Gastrocnemius medialis (tissue), 4 donors: ENCODE data around the gene RNF41. TPM values are rescaled to one million over a fixed set of nuclear protein-coding genes. Genes with fewer than 3 reads are reported as not detected.

Experiments used
- ATAC-seq, 2 donors: fragments of 150-250 bp; one replicate each; pipeline ENCODE4 v1.9.1; 2016
- DNase-seq, 2 donors: peaks; one replicate each; pipeline ENCODE4 v3.0.0-alpha.2; 2019
- H3K27ac ChIP-seq, 4 donors: fragments of 200-600 bp; sonication (generic); 1 replicate in 1 of 4; 2 replicates in 3 of 4; pipeline ENCODE4 v1.5.1; 2016 to 2018; ENCODE audit warnings: mild to moderate bottlenecking in 2 of 4, moderate library complexity in 1 of 4
- H3K27me3 ChIP-seq, 3 donors: fragments of 200-600 bp; sonication (generic) in 2 of 3; 1 replicate in 1 of 3; 2 replicates in 2 of 3; pipeline versions ENCODE4 v1.5.1 to v1.6.0; 2016 to 2019; ENCODE audit warnings: mild to moderate bottlenecking in 1 of 3, moderate library complexity in 1 of 3
- H3K36me3 ChIP-seq, 2 donors: fragments of 200-600 bp; sonication (generic) in 1 of 2; one replicate each; pipeline ENCODE4 v1.5.1; 2017 to 2018
- H3K4me1 ChIP-seq, 2 donors: fragments of 200-600 bp; sonication (generic) in 1 of 2; one replicate each; pipeline ENCODE4 v1.5.1; 2016 to 2017; ENCODE audit warnings: mild to moderate bottlenecking in 2 of 2
- H3K4me3 ChIP-seq, 4 donors: fragments of 200-600 bp; sonication (generic) in 3 of 4; 1 replicate in 1 of 4; 2 replicates in 3 of 4; pipeline ENCODE4 v1.5.1; 2016 to 2019; ENCODE audit warnings: mild to moderate bottlenecking in 2 of 4
- H3K9me3 ChIP-seq, 3 donors: fragments of 200-600 bp; sonication (generic) in 2 of 3; 1 replicate in 1 of 3; 2 replicates in 2 of 3; pipeline ENCODE4 v1.5.1; 2016 to 2019
- POLR2A ChIP-seq, 2 donors: fragments of 450-650 bp; IDR thresholded peaks; one replicate each; pipeline ENCODE4 v1.6.1; 2017; ENCODE audit warnings: antibody characterized with exemption in 2 of 2, mild to moderate bottlenecking in 2 of 2, moderate library complexity in 2 of 2
- in situ Hi-C, 4 donors: fragments of 200-750 bp; cut with MboI; loops; one replicate each; pipeline versions ENCODE4 v1.15.0 to v1.8.0; 2017; ENCODE audit warnings: low sequenced_read_pairs in 4 of 4
- intact Hi-C: fragments of 100-400 bp; cut with DNase I; formaldehyde crosslinking; loops from one replicate; pipeline ENCODE4 v1.15.1; 2023; ENCODE audit warnings: low total_unique reads
- total RNA-seq, 4 donors: library from RNA; depleted of rRNA; stranded (reverse); fragments of >200 nt; gene quantifications; one replicate each; pipeline versions ENCODE4 v1.1.0 to v1.2.3, GENCODE V29; 2016
- TF ChIP-seq, protein P1 (sequence below), 5 experiments: fragments of 450-650 bp in 3 of 5; fragments of 200-600 bp in 2 of 5; sonication (generic) in 2 of 5; IDR thresholded peaks in 4 of 5; conservative IDR thresholded peaks in 1 of 5; 1 replicate in 4 of 5; 2 replicates in 1 of 5; pipeline ENCODE4 v1.5.1; 2016 to 2019; ENCODE audit warnings: antibody characterized with exemption in 5 of 5, mild to moderate bottlenecking in 3 of 5, moderate library complexity in 3 of 5

RNF41 gene
- total RNA-seq, 4 donors from 2014 or later, result 46.5 to 58.9 (median 54.8) TPM

DNA sequence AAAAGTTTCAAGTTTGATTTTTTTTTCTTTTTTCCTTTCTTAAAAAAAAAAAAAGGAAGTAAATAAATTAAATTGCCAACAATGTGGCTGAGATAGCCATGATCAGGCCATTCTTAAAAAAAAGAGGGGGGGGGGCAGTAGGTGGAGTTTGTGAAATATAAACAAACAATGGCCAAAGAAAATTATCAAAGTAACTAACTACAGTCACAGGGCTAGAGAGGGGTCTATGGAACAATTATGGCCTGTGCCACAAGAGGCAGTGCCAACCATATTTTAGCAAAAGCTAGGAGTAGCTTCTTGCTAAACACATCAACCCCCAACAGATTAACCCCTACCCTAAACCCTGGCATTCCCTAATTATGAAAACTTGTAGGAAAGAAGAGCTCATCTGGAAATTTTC, 16.3 kb downstream of the RNF41 start:
- ATAC-seq, result no peak
- DNase-seq, result no peak
- no peak overlapping the region for H3K27ac ChIP-seq
- no peaks in the 10 kb centered on the region for H3K9me3 ChIP-seq
- peaks cover 0 to 13% of the 10 kb centered on the region in 2 donors for H3K4me1 ChIP-seq
- TF ChIP-seq POLR2A (IDR thresholded peaks at IDR 0.05), result no peak
- TF ChIP-seq, protein P1, sequence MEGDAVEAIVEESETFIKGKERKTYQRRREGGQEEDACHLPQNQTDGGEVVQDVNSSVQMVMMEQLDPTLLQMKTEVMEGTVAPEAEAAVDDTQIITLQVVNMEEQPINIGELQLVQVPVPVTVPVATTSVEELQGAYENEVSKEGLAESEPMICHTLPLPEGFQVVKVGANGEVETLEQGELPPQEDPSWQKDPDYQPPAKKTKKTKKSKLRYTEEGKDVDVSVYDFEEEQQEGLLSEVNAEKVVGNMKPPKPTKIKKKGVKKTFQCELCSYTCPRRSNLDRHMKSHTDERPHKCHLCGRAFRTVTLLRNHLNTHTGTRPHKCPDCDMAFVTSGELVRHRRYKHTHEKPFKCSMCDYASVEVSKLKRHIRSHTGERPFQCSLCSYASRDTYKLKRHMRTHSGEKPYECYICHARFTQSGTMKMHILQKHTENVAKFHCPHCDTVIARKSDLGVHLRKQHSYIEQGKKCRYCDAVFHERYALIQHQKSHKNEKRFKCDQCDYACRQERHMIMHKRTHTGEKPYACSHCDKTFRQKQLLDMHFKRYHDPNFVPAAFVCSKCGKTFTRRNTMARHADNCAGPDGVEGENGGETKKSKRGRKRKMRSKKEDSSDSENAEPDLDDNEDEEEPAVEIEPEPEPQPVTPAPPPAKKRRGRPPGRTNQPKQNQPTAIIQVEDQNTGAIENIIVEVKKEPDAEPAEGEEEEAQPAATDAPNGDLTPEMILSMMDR (IDR thresholded peaks at IDR 0.05 in 4 of 5, conservative IDR thresholded peaks at IDR 0.05 in 1 of 5), result no peak
- no peaks in the 10 kb centered on the region for H3K27me3 ChIP-seq
- intact Hi-C loops (no loop called here), in situ Hi-C loops (no loop called here)
- peaks cover 0 to 52% of the 10 kb centered on the region in 2 donors for H3K36me3 ChIP-seq
- H3K4me3 ChIP-seq, result no peak overlapping the region

DNA sequence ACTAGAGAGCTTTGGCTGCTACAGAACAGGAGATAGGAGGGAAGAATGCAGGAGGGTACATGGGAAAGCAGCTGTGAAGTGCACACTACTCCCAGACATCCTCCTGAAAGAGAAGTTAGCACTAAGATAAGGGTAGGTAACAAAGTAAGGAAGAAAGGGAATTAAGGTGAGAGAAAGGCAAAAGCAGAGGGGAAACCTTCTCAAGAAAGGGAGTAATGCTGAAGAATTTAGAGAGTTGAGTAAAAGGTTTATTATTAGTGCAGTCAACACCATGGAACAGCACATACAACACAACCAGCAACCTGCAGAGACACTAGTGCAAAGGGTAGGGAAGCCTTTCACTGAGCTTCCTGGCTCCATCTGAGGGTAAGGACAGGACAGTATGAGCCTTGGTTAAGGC, 17.4 kb downstream of the RNF41 start:
- Histone ChIP-seq H3K27me3 (no peaks in the 10 kb centered on the region), H3K4me3 (no peak overlapping the region), H3K9me3 (no peaks in the 10 kb centered on the region), H3K36me3 (peaks cover 0 to 46% of the 10 kb centered on the region in 2 donors), H3K4me1 (peaks cover 0 to 6% of the 10 kb centered on the region in 2 donors), H3K27ac (no peak overlapping the region)
- intact Hi-C loops, result no loop called here
- TF ChIP-seq POLR2A (IDR thresholded peaks at IDR 0.05), result no peak
- TF ChIP-seq, protein P1 (IDR thresholded peaks at IDR 0.05 in 4 of 5, conservative IDR thresholded peaks at IDR 0.05 in 1 of 5), result no peak
- ATAC-seq (no peak), DNase-seq (no peak)
- in situ Hi-C loops, result no loop called here

DNA sequence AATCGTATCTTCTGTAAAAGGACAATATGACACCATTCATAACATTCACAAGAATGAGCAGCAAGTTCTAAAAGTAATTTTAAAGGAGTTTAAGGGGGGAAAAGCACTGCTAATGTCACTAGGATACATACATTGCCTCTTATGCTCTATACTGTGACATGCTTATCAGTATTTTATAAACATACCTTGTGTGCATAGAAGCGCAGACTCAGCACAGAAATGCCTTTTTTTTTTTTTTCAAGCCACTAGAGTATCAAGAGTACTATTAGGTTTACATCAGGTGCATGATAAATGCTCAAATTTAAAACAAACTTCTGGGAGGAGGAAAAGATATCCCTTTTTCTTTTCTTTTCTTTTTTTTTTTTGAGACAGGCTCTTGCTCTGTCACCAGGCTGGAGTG, 18.9 kb downstream of the RNF41 start:
- no peaks in the 10 kb centered on the region for H3K27me3 ChIP-seq
- DNase-seq (no peak), ATAC-seq (no peak)
- intact Hi-C loops (no loop called here), in situ Hi-C loops (no loop called here)
- H3K4me1 ChIP-seq, result peaks cover 0 to 6% of the 10 kb centered on the region in 2 donors
- no peak overlapping the region for H3K4me3 ChIP-seq
- no peaks in the 10 kb centered on the region for H3K9me3 ChIP-seq
- TF ChIP-seq POLR2A (IDR thresholded peaks at IDR 0.05), result no peak
- TF ChIP-seq, protein P1 (IDR thresholded peaks at IDR 0.05 in 4 of 5, conservative IDR thresholded peaks at IDR 0.05 in 1 of 5), result no peak
- H3K27ac ChIP-seq, result no peak overlapping the region
- H3K36me3 ChIP-seq, result peaks cover 0 to 32% of the 10 kb centered on the region in 2 donors

DNA sequence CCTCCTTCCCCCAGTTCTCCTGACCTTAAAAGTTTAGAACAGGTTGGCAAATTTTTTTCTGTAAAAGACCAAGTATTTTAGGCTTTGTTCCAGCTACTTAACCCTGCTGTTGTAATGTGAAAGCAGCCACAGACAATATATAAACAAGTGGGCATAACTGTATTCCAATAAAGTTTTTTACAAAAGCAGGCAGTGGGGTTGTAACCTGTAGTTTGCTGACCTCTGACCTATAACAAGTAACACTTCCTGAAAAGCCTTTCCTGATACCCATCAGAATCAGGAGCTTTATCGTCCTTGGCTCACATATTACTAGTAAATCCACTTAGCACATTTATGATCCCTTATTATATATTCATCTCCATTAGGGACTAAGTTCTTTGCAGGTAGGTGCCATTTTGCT, 19.4 kb downstream of the RNF41 start:
- intact Hi-C loops, result no loop called here
- no peak for TF ChIP-seq POLR2A (IDR thresholded peaks at IDR 0.05)
- TF ChIP-seq, protein P1 (IDR thresholded peaks at IDR 0.05 in 4 of 5, conservative IDR thresholded peaks at IDR 0.05 in 1 of 5), result no peak
- H3K4me1 ChIP-seq, result peaks cover 0 to 6% of the 10 kb centered on the region in 2 donors
- peaks cover 0 to 27% of the 10 kb centered on the region in 2 donors for H3K36me3 ChIP-seq
- no peak for DNase-seq
- no peaks in the 10 kb centered on the region for H3K9me3 ChIP-seq
- H3K27me3 ChIP-seq, result no peaks in the 10 kb centered on the region
- no peak overlapping the region for H3K27ac ChIP-seq
- H3K4me3 ChIP-seq, result no peak overlapping the region
- in situ Hi-C loops, result no loop called here
- ATAC-seq, result no peak

DNA sequence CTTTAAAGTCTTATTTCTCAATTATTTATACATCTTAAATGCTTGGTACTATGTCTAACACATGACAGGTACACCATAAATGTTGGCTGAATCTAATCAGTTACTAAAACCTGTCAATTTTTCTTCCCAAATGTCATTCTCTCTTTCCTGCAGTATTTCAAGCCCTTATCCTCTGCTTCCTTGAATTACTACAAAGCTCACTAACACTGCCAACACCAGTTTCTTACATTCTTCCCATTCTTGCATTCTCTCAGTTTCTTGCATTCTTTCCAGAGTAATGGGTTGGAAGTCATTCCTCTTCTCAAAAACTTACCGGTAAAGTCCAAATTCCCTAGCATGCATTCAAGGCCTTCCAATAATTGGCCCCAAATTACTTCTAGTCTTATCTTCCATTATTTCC, 22.9 kb downstream of the RNF41 start:
- DNase-seq, result no peak
- H3K4me3 ChIP-seq, result no peak overlapping the region
- in situ Hi-C loops, result loop anchor here in 3 of 4 donors (10.0 to 25.0 kb wide), 2 partner anchors 263 to 266 kb away; partner anchors contain the start of genes SPRYD4 (in 3 of the 3) and MIP (in 1 of the 3)
- H3K27me3 ChIP-seq, result no peaks in the 10 kb centered on the region
- H3K4me1 ChIP-seq, result no peaks in the 10 kb centered on the region
- TF ChIP-seq POLR2A (IDR thresholded peaks at IDR 0.05), result no peak
- TF ChIP-seq, protein P1 (IDR thresholded peaks at IDR 0.05 in 4 of 5, conservative IDR thresholded peaks at IDR 0.05 in 1 of 5), result no peak
- H3K36me3 ChIP-seq, result no peaks in the 10 kb centered on the region
- H3K9me3 ChIP-seq, result no peaks in the 10 kb centered on the region
- intact Hi-C loops, result no loop called here
- no peak for ATAC-seq
- H3K27ac ChIP-seq, result no peak overlapping the region
